Naive thymus-derived CD4-positive, alpha-beta T cell (primary cell): Measurements from ENCODE around the gene CLRN1. TPM values are rescaled to one million over a fixed set of nuclear protein-coding genes. Genes with fewer than 3 reads are reported as not detected.

Experiments used
- ATAC-seq: fragments of 150-1000 bp; cut with Tn5 transposase; 2 replicates; pipeline ENCODE4 v1.10.0; 2021; ENCODE audit warnings: mild to moderate bottlenecking, moderate library complexity
- CTCF ChIA-PET: fragments of 350-600 bp; sonication (Branson Sonifier 250); formaldehyde crosslinking; loops from one replicate; lab custom pipeline; 2021; ENCODE audit warnings: antibody characterized with exemption; lab: Charles Lee
- POLR2A ChIA-PET: fragments of 350-600 bp; sonication (Branson Sonifier 250); formaldehyde crosslinking; loops from one replicate; lab custom pipeline; 2021; ENCODE audit warnings: antibody characterized with exemption, inconsistent platforms; lab: Charles Lee
- DNase-seq, 9 donors: peaks; one replicate each; pipeline versions ENCODE4 v3.0.0 to v3.0.0-alpha.2; 2020 to 2022; ENCODE audit warnings: mixed read lengths in 1 of 9
- H3K27ac ChIP-seq: one replicate; pipeline ENCODE4 v1.7.0; 2013; ENCODE audit warnings: mild to moderate bottlenecking, low read depth, low read length, moderate library complexity
- H3K27me3 ChIP-seq, 2 donors: one replicate each; pipeline ENCODE4 v1.7.0; 2013; ENCODE audit warnings: low read length in 2 of 2, mild to moderate bottlenecking in 2 of 2, moderate library complexity in 2 of 2; ENCODE audit not compliant: control insufficient read depth in 2 of 2, insufficient read depth in 2 of 2
- H3K36me3 ChIP-seq, 3 experiments: 1 replicate in 2 of 3; 2 replicates in 1 of 3; pipeline ENCODE4 v1.7.0; 2013; ENCODE audit warnings: low read length in 3 of 3, mild to moderate bottlenecking in 3 of 3, moderate library complexity in 1 of 3; ENCODE audit not compliant: insufficient read depth in 3 of 3, control insufficient read depth in 2 of 3
- H3K4me1 ChIP-seq, 2 donors: one replicate each; pipeline ENCODE4 v1.7.0; 2013; ENCODE audit warnings: low read length in 2 of 2, mild to moderate bottlenecking in 2 of 2, moderate library complexity in 1 of 2; ENCODE audit not compliant: control insufficient read depth in 2 of 2, insufficient read depth in 2 of 2
- H3K4me3 ChIP-seq: 2 replicates; pipeline ENCODE4 v1.7.0; 2013; ENCODE audit warnings: mild to moderate bottlenecking, low read length
- H3K9me3 ChIP-seq, 3 experiments: 1 replicate in 2 of 3; 2 replicates in 1 of 3; pipeline ENCODE4 v1.7.0; 2013; ENCODE audit warnings: low read length in 3 of 3; ENCODE audit not compliant: control insufficient read depth in 2 of 3
- H3K27ac Mint-ChIP-seq, 9 donors: one replicate each; pipeline ENCODE4 v1.8.0; 2020 to 2022; ENCODE audit warnings: mixed read lengths in 9 of 9, mild to moderate bottlenecking in 8 of 9, moderate library complexity in 5 of 9, inconsistent platforms in 2 of 9
- H3K27me3 Mint-ChIP-seq, 5 donors: one replicate each; pipeline ENCODE4 v1.8.0; 2021 to 2022; ENCODE audit warnings: mixed read lengths in 5 of 5, mild to moderate bottlenecking in 1 of 5
- H3K36me3 Mint-ChIP-seq, 5 donors: one replicate each; pipeline ENCODE4 v1.8.0; 2020 to 2022; ENCODE audit warnings: mixed read lengths in 5 of 5, mild to moderate bottlenecking in 3 of 5, inconsistent platforms in 1 of 5
- H3K4me1 Mint-ChIP-seq, 7 donors: one replicate each; pipeline ENCODE4 v1.8.0; 2020 to 2022; ENCODE audit warnings: mixed read lengths in 7 of 7, mild to moderate bottlenecking in 3 of 7, inconsistent platforms in 1 of 7
- H3K4me3 Mint-ChIP-seq, 10 donors: one replicate each; pipeline ENCODE4 v1.8.0; 2020 to 2022; ENCODE audit warnings: mild to moderate bottlenecking in 10 of 10, mixed read lengths in 10 of 10, moderate library complexity in 6 of 10, inconsistent platforms in 2 of 10
- H3K9me3 Mint-ChIP-seq, 11 donors: one replicate each; pipeline ENCODE4 v1.8.0; 2020 to 2022; ENCODE audit warnings: mixed read lengths in 11 of 11, mild to moderate bottlenecking in 4 of 11, inconsistent platforms in 1 of 11, moderate library complexity in 1 of 11
- intact Hi-C, 2 donors: fragments of 100-400 bp; cut with micrococcal nuclease; formaldehyde crosslinking; loops; one replicate each; pipeline ENCODE4 v1.15.1; 2023
- polyA plus RNA-seq, 2 donors: library from polyadenylated mRNA; unstranded; fragments of 300-500 nt; fragmentation: Illumina TruSeq; gene quantifications; one replicate each; pipeline ENCODE4 v1.2.3, GENCODE V29; 2021
- total RNA-seq, 6 experiments: library from RNA in 5 of 6; stranded (reverse) in 5 of 6; gene quantifications; 1 replicate in 5 of 6; 2 replicates in 1 of 6; pipeline ENCODE4 v1.2.3 and lab custom pipeline; 2021 to 2026

The CLRN1 gene
- total and polyA plus RNA-seq, 7 experiments from 2014 or later, result not detected

DNA sequence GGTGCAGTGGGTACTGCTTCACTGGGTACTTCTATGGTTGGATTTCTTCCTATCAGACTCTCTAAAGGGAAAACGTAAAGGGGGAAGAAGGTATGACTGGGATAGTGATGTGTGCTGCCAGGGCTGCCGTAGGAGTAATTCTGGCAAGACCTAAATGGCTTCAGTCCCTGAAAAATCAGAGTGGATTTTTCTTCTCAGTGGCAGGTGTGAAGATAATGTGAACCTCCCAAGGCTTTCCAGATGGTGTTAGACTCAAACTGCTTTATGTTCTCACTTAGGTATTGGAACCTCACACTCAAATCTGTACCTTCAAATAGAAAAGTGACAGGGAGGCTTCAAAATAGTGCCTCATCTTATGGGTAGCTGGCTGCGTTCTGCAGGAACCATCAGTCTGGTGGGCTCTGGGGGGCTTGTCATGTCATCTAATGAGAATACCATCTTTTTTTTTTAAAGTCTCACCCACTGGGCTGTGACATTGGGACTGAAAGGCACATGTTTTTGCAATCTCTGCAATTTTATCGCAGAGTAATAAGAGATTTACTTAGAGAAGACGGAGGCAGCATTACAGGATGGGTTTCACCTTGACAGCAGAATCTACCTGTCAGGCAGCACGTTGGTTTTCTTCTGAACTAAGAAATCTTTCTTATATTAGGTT lies 95.8 kb downstream of the CLRN1 start:
- Mint-ChIP-seq H3K36me3 (no peaks in the 10 kb centered on the region), H3K27ac (no peak overlapping the region), H3K27me3 (peaks cover 0 to 4% (median 0%) of the 10 kb centered on the region in 5 donors), H3K4me1 (no peaks in the 10 kb centered on the region), H3K9me3 (no peaks in the 10 kb centered on the region), H3K4me3 (no peak overlapping the region)
- DNase-seq (no peak), ATAC-seq (no peak)
- Histone ChIP-seq H3K9me3 (no peaks in the 10 kb centered on the region), H3K27ac (no peak overlapping the region), H3K36me3 (no peaks in the 10 kb centered on the region), H3K4me3 (no peak overlapping the region), H3K27me3 (no peaks in the 10 kb centered on the region), H3K4me1 (no peaks in the 10 kb centered on the region)
- POLR2A ChIA-PET, result no interaction called here
- intact Hi-C loops, result no loop called here
- CTCF ChIA-PET, result no interaction called here

Other genes starting within 250 kb of the CLRN1 start
- 10 to 100 TPM; 19.8 to 39.2 (median 31.0) TPM for gene SIAH2, start 209.6 kb downstream of the CLRN1 start, total RNA-seq
- 10 to 100 TPM; 13.9 to 23.1 TPM for gene SIAH2, start 209.6 kb downstream of the CLRN1 start, polyA plus RNA-seq
- not detected for gene MINDY4B, start 67.3 kb downstream of the CLRN1 start, total RNA-seq
- not detected for gene MINDY4B, start 67.3 kb downstream of the CLRN1 start, polyA plus RNA-seq
- gene MED12L, start 112.9 kb upstream of the CLRN1 start, total RNA-seq, result 1 to 10 TPM in 2 of 5 experiments, under 1 TPM in 3; 0.32 to 4.9 (median 0.68) TPM
- not detected for gene MED12L, start 112.9 kb upstream of the CLRN1 start, polyA plus RNA-seq
- gene GPR171, start 230.5 kb upstream of the CLRN1 start, total RNA-seq, result 100 to 1,000 TPM in 1 of 5 experiments, 10 to 100 TPM in 4; 16.0 to 251 (median 63.4) TPM
- 100 to 1,000 TPM in 1 of 2 donors, 10 to 100 TPM in 1; 65.5 to 162 TPM for gene GPR171, start 230.5 kb upstream of the CLRN1 start, polyA plus RNA-seq